Panc1 (cell line): Measurements from ENCODE around the gene SLC2A2. TPM values are rescaled to one million over a fixed set of nuclear protein-coding genes. Genes with fewer than 3 reads are reported as not detected.

Source experiments
- ATAC-seq: fragments of 200-7000 bp; cut with Tn5 transposase; 2 replicates; pipeline ENCODE4 v1.9.1; 2020; ENCODE audit warnings: mild to moderate bottlenecking, moderate library complexity
- BruUV-seq: library from RNA; stranded (reverse); fragments of 400-500 nt; replicated peaks from 2 replicates; lab custom pipeline; 2021; lab: Mats Ljungman, UMichigan
- CTCF ChIA-PET: fragments of 300-600 bp; sonication (Branson Sonifier 250); formaldehyde crosslinking; loops from one replicate; lab custom pipeline; 2022; ENCODE audit warnings: antibody characterized with exemption; lab: Charles Lee
- POLR2A ChIA-PET: fragments of 300-600 bp; sonication (Branson Sonifier 250); formaldehyde crosslinking; loops from one replicate; lab custom pipeline; 2022; ENCODE audit warnings: antibody characterized with exemption; lab: Charles Lee
- DNase-seq: peaks from one replicate; pipeline ENCODE4 v3.0.0-alpha.2; 2010; ENCODE audit warnings: low read depth, low spot score
- H3K27ac ChIP-seq: 2 replicates; pipeline ENCODE4 v1.5.1; 2011; ENCODE audit warnings: mild to moderate bottlenecking, low read length, inconsistent platforms
- H3K27me3 ChIP-seq: fragments of 200-500 bp; sonication (Bioruptor generic); 2 replicates; pipeline ENCODE4 v1.6.0; 2014; ENCODE audit warnings: low read length, inconsistent platforms; ENCODE audit not compliant: control insufficient read depth, insufficient read depth
- H3K36me3 ChIP-seq: fragments of 200-500 bp; sonication (Bioruptor generic); 2 replicates; pipeline ENCODE4 v1.5.1; 2014; ENCODE audit warnings: inconsistent platforms, mild to moderate bottlenecking, low read length, moderate library complexity; ENCODE audit not compliant: control insufficient read depth, insufficient read depth
- H3K4me1 ChIP-seq: 2 replicates; pipeline ENCODE4 v1.5.1; 2011; ENCODE audit warnings: inconsistent platforms, mild to moderate bottlenecking, low read length, moderate library complexity; ENCODE audit not compliant: control insufficient read depth, insufficient read depth
- H3K4me3 ChIP-seq, 2 experiments: 2 replicates each; pipeline ENCODE4 v1.5.1; 2011 to 2012; ENCODE audit warnings: low read depth in 2 of 2, low read length in 2 of 2, mild to moderate bottlenecking in 2 of 2, inconsistent platforms in 1 of 2, moderate library complexity in 1 of 2
- H3K9me3 ChIP-seq: fragments of 200-500 bp; sonication (Bioruptor generic); 2 replicates; pipeline ENCODE4 v1.5.1; 2014; ENCODE audit warnings: low read depth, mild to moderate bottlenecking, inconsistent platforms, low read length, moderate library complexity; ENCODE audit not compliant: control insufficient read depth, insufficient read depth
- POLR2AphosphoS5 ChIP-seq: IDR thresholded peaks from 2 replicates; pipeline ENCODE4 v1.6.1; 2012; ENCODE audit warnings: mild to moderate bottlenecking, low read depth, low read length, moderate library complexity
- SIN3A ChIP-seq: IDR thresholded peaks from 2 replicates; pipeline ENCODE4 v1.6.1; 2012; ENCODE audit warnings: low read depth, mild to moderate bottlenecking, low read length, moderate library complexity, borderline replicate concordance; ENCODE audit not compliant: insufficient read depth
- TCF7L2 ChIP-seq: IDR thresholded peaks from 2 replicates; pipeline ENCODE4 v1.6.1; 2011; ENCODE audit warnings: mild to moderate bottlenecking, low read depth, low read length, inconsistent platforms
- in situ Hi-C: cut with HindIII; loops from 2 replicates; pipeline ENCODE4 v1.10.0; 2016; ENCODE audit warnings: low sequenced_read_pairs, low pct_unique_long_range_greater_than_20kb
- intact Hi-C: fragments of 100-400 bp; cut with micrococcal nuclease; formaldehyde crosslinking; loops from one replicate; pipeline ENCODE4 v1.10.0; 2022; ENCODE audit not compliant: unreplicated experiment
- total RNA-seq: library from RNA; stranded (reverse); gene quantifications from one replicate; pipeline ENCODE4 v1.2.1, GENCODE V29; 2021; ENCODE audit not compliant: unreplicated experiment
- TF ChIP-seq, protein P1 (sequence below), 2 experiments: IDR thresholded peaks; 2 replicates each; pipeline ENCODE4 v1.6.1; 2011 to 2012; ENCODE audit warnings: low read depth in 2 of 2, control low read depth in 1 of 2, low read length in 1 of 2, mild to moderate bottlenecking in 1 of 2, moderate library complexity in 1 of 2; ENCODE audit not compliant: insufficient read depth in 1 of 2
- TF ChIP-seq, protein P2 (sequence below): fragments of 450-650 bp; IDR thresholded peaks from 2 replicates; pipeline ENCODE4 v1.5.1; 2017; ENCODE audit warnings: mild to moderate bottlenecking

Gene SLC2A2
- total RNA-seq, 1 experiment from 2014 or later, result 0.13 TPM

- ChIA-PET CTCF (no interaction called here), POLR2A (no interaction called here)
- DNase-seq (no peak), ATAC-seq (no peak)
- H3K27ac ChIP-seq, result no peak overlapping the region
- no peak overlapping the region for H3K4me3 ChIP-seq
- H3K36me3 ChIP-seq, result no peaks in the 10 kb centered on the region
- BruUV-seq, result no TSS peak
- intact Hi-C loops (no loop called here), in situ Hi-C loops (no loop called here)
- no peaks in the 10 kb centered on the region for H3K27me3 ChIP-seq
- H3K4me1 ChIP-seq, result no peaks in the 10 kb centered on the region
- H3K9me3 ChIP-seq, result no peaks in the 10 kb centered on the region
- TF ChIP-seq TCF7L2 (no peak), SIN3A (no peak), POLR2AphosphoS5 (no peak)
- TF ChIP-seq, protein P1, sequence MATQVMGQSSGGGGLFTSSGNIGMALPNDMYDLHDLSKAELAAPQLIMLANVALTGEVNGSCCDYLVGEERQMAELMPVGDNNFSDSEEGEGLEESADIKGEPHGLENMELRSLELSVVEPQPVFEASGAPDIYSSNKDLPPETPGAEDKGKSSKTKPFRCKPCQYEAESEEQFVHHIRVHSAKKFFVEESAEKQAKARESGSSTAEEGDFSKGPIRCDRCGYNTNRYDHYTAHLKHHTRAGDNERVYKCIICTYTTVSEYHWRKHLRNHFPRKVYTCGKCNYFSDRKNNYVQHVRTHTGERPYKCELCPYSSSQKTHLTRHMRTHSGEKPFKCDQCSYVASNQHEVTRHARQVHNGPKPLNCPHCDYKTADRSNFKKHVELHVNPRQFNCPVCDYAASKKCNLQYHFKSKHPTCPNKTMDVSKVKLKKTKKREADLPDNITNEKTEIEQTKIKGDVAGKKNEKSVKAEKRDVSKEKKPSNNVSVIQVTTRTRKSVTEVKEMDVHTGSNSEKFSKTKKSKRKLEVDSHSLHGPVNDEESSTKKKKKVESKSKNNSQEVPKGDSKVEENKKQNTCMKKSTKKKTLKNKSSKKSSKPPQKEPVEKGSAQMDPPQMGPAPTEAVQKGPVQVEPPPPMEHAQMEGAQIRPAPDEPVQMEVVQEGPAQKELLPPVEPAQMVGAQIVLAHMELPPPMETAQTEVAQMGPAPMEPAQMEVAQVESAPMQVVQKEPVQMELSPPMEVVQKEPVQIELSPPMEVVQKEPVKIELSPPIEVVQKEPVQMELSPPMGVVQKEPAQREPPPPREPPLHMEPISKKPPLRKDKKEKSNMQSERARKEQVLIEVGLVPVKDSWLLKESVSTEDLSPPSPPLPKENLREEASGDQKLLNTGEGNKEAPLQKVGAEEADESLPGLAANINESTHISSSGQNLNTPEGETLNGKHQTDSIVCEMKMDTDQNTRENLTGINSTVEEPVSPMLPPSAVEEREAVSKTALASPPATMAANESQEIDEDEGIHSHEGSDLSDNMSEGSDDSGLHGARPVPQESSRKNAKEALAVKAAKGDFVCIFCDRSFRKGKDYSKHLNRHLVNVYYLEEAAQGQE (IDR thresholded peaks at IDR 0.05; ENCODE audit: insufficient read depth in 1 of 2, low read depth in 2 of 2, low read length in 1 of 2), result no peak
- TF ChIP-seq, protein P2, sequence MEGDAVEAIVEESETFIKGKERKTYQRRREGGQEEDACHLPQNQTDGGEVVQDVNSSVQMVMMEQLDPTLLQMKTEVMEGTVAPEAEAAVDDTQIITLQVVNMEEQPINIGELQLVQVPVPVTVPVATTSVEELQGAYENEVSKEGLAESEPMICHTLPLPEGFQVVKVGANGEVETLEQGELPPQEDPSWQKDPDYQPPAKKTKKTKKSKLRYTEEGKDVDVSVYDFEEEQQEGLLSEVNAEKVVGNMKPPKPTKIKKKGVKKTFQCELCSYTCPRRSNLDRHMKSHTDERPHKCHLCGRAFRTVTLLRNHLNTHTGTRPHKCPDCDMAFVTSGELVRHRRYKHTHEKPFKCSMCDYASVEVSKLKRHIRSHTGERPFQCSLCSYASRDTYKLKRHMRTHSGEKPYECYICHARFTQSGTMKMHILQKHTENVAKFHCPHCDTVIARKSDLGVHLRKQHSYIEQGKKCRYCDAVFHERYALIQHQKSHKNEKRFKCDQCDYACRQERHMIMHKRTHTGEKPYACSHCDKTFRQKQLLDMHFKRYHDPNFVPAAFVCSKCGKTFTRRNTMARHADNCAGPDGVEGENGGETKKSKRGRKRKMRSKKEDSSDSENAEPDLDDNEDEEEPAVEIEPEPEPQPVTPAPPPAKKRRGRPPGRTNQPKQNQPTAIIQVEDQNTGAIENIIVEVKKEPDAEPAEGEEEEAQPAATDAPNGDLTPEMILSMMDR, result no peak
Observed at GRCh38 chr3:171065732-171066131, 39.2 kb upstream of the SLC2A2 start.

GRCh38 chr3:171064461-171064860 is 37.9 kb upstream of the SLC2A2 start:
- Histone ChIP-seq H3K27me3 (no peaks in the 10 kb centered on the region), H3K4me1 (no peaks in the 10 kb centered on the region), H3K4me3 (no peak overlapping the region), H3K27ac (no peak overlapping the region), H3K9me3 (no peaks in the 10 kb centered on the region), H3K36me3 (no peaks in the 10 kb centered on the region)
- DNase-seq, result no peak
- POLR2A ChIA-PET, result no interaction called here
- intact Hi-C loops, result no loop called here
- in situ Hi-C loops, result no loop called here
- CTCF ChIA-PET, result no interaction called here
- no peak for ATAC-seq
- TF ChIP-seq, protein P1 (IDR thresholded peaks at IDR 0.05; ENCODE audit: insufficient read depth in 1 of 2, low read depth in 2 of 2, low read length in 1 of 2), result no peak
- no peak for TF ChIP-seq SIN3A
- no peak for TF ChIP-seq POLR2AphosphoS5
- TF ChIP-seq TCF7L2, result no peak
- TF ChIP-seq, protein P2, result no peak
- no TSS peak for BruUV-seq
